GM23338 (cell line): ENCODE results near the gene DGKH. TPM values are rescaled to one million over a fixed set of nuclear protein-coding genes. Genes with fewer than 3 reads are reported as not detected.

Experiments
- ATAC-seq: fragments of 200-7000 bp; cut with Tn5 transposase; 3 replicates; pipeline ENCODE4 v1.9.1; 2020
- DNase-seq: peaks from one replicate; pipeline ENCODE4 v3.0.0-alpha.2; 2015; ENCODE audit warnings: low spot score
- H2AFZ ChIP-seq: fragments of 200-600 bp; sonication (generic); 2 replicates; pipeline ENCODE4 v1.8.0; 2016; ENCODE audit warnings: antibody characterized with exemption, mild to moderate bottlenecking, moderate library complexity
- H3F3A ChIP-seq: fragments of 200-600 bp; sonication (generic); replicated peaks from 2 replicates; pipeline ENCODE4 v1.8.0; 2017; ENCODE audit warnings: antibody characterized with exemption, mixed run types, low read depth
- H3K27ac ChIP-seq: fragments of 200-600 bp; sonication (generic); 2 replicates; pipeline ENCODE4 v1.6.1; 2016; ENCODE audit warnings: low read depth
- H3K27me3 ChIP-seq: fragments of 200-600 bp; sonication (generic); 2 replicates; pipeline ENCODE4 v1.8.0; 2016; ENCODE audit warnings: mild to moderate bottlenecking, mixed run types, moderate library complexity; ENCODE audit not compliant: insufficient read depth
- H3K36me3 ChIP-seq: fragments of 200-600 bp; sonication (generic); 2 replicates; pipeline ENCODE4 v1.8.0; 2016; ENCODE audit warnings: mild to moderate bottlenecking; ENCODE audit not compliant: insufficient read depth
- H3K4me1 ChIP-seq: fragments of 200-600 bp; sonication (generic); 2 replicates; pipeline ENCODE4 v1.8.0; 2016; ENCODE audit warnings: mild to moderate bottlenecking, moderate library complexity; ENCODE audit not compliant: insufficient read depth
- H3K4me2 ChIP-seq: fragments of 200-600 bp; sonication (generic); 2 replicates; pipeline ENCODE4 v1.7.1; 2017; ENCODE audit warnings: mixed run types
- H3K4me3 ChIP-seq: fragments of 200-600 bp; sonication (generic); 2 replicates; pipeline ENCODE4 v1.6.1; 2016; ENCODE audit warnings: mixed run types
- H3K79me2 ChIP-seq: fragments of 200-600 bp; sonication (generic); replicated peaks from 2 replicates; pipeline ENCODE4 v1.8.0; 2017; ENCODE audit warnings: mild to moderate bottlenecking; ENCODE audit not compliant: insufficient read depth
- H3K9me2 ChIP-seq: fragments of 200-600 bp; sonication (generic); 2 replicates; pipeline ENCODE4 v1.8.0; 2017; ENCODE audit not compliant: insufficient read depth
- H4K20me1 ChIP-seq: fragments of 200-600 bp; sonication (generic); replicated peaks from 2 replicates; pipeline ENCODE4 v1.8.0; 2017; ENCODE audit warnings: mild to moderate bottlenecking; ENCODE audit not compliant: insufficient read depth
- H3K27ac Mint-ChIP-seq: 2 replicates; pipeline ENCODE4 v1.8.0; 2020; ENCODE audit warnings: inconsistent platforms, mild to moderate bottlenecking, moderate library complexity, mixed read lengths
- H3K27me3 Mint-ChIP-seq: 3 replicates; pipeline ENCODE4 v1.8.0; 2022; ENCODE audit warnings: low read depth, mild to moderate bottlenecking, moderate library complexity, mixed read lengths, inconsistent platforms; ENCODE audit not compliant: insufficient read depth, poor library complexity
- H3K36me3 Mint-ChIP-seq: 3 replicates; pipeline ENCODE4 v1.8.0; 2021; ENCODE audit warnings: low read depth, mild to moderate bottlenecking, inconsistent platforms, moderate library complexity, mixed read lengths
- H3K4me1 Mint-ChIP-seq: 3 replicates; pipeline ENCODE4 v1.8.0; 2020; ENCODE audit warnings: mild to moderate bottlenecking, inconsistent platforms, mixed read lengths
- H3K4me3 Mint-ChIP-seq: 3 replicates; pipeline ENCODE4 v1.8.0; 2021; ENCODE audit warnings: moderate library complexity, mild to moderate bottlenecking, inconsistent platforms, mixed read lengths
- H3K9me3 Mint-ChIP-seq: 3 replicates; pipeline ENCODE4 v1.8.0; 2020; ENCODE audit warnings: moderate library complexity, mild to moderate bottlenecking, inconsistent platforms, mixed read lengths
- CREB1 ChIP-seq: fragments of 250-450 bp; sonication (Bioruptor Pico); IDR thresholded peaks from 2 replicates; pipeline ENCODE4 v1.5.0; 2020; ENCODE audit warnings: low read depth, mild to moderate bottlenecking, moderate library complexity
- JUNB ChIP-seq: IDR thresholded peaks from one replicate; pipeline ENCODE4 v1.6.1; 2016; ENCODE audit warnings: antibody characterized with exemption; ENCODE audit not compliant: unreplicated experiment
- NANOG ChIP-seq: IDR thresholded peaks from 2 replicates; pipeline ENCODE4 v1.6.1; 2016; ENCODE audit warnings: antibody characterized with exemption, borderline replicate concordance
- POLR2AphosphoS5 ChIP-seq: IDR thresholded peaks from 2 replicates; pipeline ENCODE4 v1.6.1; 2016; ENCODE audit warnings: antibody characterized with exemption, low read depth
- STAT1 ChIP-seq: IDR thresholded peaks from one replicate; pipeline ENCODE4 v1.6.1; 2016; ENCODE audit warnings: antibody characterized with exemption; ENCODE audit not compliant: unreplicated experiment
- ZNF114 ChIP-seq: fragments of 250-450 bp; sonication (Bioruptor Pico); IDR thresholded peaks from 2 replicates; pipeline ENCODE4 v1.5.0; 2020; ENCODE audit warnings: mild to moderate bottlenecking, moderate library complexity
- ZNF331 ChIP-seq: fragments of 250-450 bp; sonication (Bioruptor Pico); IDR thresholded peaks from 2 replicates; pipeline ENCODE4 v1.5.0; 2020; ENCODE audit warnings: low read depth, mild to moderate bottlenecking, moderate library complexity
- polyA plus RNA-seq: library from polyadenylated mRNA; unstranded; fragments of >200 nt; fragmentation: Nextera tagmentation; extraction: Ambion mirVana; gene quantifications from 2 replicates; pipeline ENCODE4 v1.2.1, GENCODE V29; 2016
- total RNA-seq: library from RNA; depleted of rRNA; stranded (reverse); fragments of >200 nt; shearing (Covaris generic); gene quantifications from 2 replicates; pipeline ENCODE4 v1.2.3, GENCODE V29; 2014
- TF ChIP-seq, protein P1 (sequence below): IDR thresholded peaks from one replicate; pipeline ENCODE4 v1.6.1; 2018; ENCODE audit warnings: antibody characterized with exemption; ENCODE audit not compliant: unreplicated experiment
- TF ChIP-seq, protein P2 (sequence below): IDR thresholded peaks from 2 replicates; pipeline ENCODE4 v1.6.1; 2016; ENCODE audit warnings: antibody characterized with exemption

Gene DGKH
- total and polyA plus RNA-seq, 2 experiments from 2014 or later, result 2.1 to 7.5 TPM

DNA sequence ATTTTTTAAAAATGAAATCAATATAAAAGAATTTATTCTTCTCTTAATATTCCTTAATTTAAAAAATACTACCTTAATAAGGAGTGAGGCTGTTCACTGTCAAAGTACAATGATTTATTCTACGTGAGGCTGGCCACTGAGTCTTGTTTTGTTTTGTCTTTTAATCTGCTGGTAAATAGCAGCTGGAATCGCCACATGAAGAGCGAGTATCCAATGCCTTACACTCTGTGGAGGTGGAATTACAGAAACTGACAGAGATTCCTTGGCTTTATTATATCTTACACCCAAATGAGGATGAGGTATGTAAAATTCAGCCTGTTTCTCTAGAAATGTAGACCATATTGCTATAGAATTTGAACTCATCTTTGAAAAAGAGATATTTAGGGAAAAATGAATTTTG lies 170.6 kb downstream of the DGKH start (continued):
- TF ChIP-seq, protein P1, sequence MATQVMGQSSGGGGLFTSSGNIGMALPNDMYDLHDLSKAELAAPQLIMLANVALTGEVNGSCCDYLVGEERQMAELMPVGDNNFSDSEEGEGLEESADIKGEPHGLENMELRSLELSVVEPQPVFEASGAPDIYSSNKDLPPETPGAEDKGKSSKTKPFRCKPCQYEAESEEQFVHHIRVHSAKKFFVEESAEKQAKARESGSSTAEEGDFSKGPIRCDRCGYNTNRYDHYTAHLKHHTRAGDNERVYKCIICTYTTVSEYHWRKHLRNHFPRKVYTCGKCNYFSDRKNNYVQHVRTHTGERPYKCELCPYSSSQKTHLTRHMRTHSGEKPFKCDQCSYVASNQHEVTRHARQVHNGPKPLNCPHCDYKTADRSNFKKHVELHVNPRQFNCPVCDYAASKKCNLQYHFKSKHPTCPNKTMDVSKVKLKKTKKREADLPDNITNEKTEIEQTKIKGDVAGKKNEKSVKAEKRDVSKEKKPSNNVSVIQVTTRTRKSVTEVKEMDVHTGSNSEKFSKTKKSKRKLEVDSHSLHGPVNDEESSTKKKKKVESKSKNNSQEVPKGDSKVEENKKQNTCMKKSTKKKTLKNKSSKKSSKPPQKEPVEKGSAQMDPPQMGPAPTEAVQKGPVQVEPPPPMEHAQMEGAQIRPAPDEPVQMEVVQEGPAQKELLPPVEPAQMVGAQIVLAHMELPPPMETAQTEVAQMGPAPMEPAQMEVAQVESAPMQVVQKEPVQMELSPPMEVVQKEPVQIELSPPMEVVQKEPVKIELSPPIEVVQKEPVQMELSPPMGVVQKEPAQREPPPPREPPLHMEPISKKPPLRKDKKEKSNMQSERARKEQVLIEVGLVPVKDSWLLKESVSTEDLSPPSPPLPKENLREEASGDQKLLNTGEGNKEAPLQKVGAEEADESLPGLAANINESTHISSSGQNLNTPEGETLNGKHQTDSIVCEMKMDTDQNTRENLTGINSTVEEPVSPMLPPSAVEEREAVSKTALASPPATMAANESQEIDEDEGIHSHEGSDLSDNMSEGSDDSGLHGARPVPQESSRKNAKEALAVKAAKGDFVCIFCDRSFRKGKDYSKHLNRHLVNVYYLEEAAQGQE, result no peak
- TF ChIP-seq ZNF114 (CRISPR knock-in tag) (no peak), STAT1 (no peak), POLR2AphosphoS5 (no peak), JUNB (no peak), ZNF331 (CRISPR knock-in tag) (no peak)
- TF ChIP-seq, protein P2, sequence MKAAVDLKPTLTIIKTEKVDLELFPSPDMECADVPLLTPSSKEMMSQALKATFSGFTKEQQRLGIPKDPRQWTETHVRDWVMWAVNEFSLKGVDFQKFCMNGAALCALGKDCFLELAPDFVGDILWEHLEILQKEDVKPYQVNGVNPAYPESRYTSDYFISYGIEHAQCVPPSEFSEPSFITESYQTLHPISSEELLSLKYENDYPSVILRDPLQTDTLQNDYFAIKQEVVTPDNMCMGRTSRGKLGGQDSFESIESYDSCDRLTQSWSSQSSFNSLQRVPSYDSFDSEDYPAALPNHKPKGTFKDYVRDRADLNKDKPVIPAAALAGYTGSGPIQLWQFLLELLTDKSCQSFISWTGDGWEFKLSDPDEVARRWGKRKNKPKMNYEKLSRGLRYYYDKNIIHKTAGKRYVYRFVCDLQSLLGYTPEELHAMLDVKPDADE, result no peak

DNA sequence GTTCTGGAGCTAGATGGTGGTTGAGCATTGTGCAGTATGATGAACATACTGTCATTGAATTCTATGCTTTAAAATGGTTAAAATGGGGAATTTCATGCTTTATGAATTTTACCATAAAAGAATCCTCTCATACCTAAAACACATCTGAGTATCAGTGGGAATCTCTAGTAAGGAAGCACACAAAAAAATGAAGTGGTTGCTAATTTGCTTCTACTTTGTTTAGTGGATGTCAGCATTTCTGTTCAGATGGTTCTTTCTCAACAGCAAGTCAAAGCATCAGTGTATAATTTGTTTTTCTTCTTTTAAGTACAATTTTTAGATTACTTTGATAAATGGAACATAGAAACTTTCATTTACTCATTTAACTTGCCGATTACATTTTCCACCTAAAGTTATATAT lies 171.4 kb downstream of the DGKH start:
- Histone ChIP-seq H3K9me2 (no peaks in the 10 kb centered on the region), H3K27me3 (no peaks in the 10 kb centered on the region), H3K79me2 (no peaks in the 10 kb centered on the region), H3K27ac (no peak overlapping the region), H4K20me1 (no peaks in the 10 kb centered on the region), H2AFZ (no peak overlapping the region), H3K4me3 (no peak overlapping the region), H3K36me3 (no peaks in the 10 kb centered on the region), H3K4me2 (no peak overlapping the region), H3K4me1 (peaks cover 31% of the 10 kb centered on the region), H3F3A (no peaks in the 10 kb centered on the region)
- Mint-ChIP-seq H3K9me3 (no peaks in the 10 kb centered on the region), H3K4me3 (no peak overlapping the region), H3K27ac (no peak overlapping the region; the same call in 1 of the 2 replicates), H3K4me1 (peaks cover 32% of the 10 kb centered on the region), H3K27me3 (no peaks in the 10 kb centered on the region), H3K36me3 (peaks cover 6% of the 10 kb centered on the region; the same call in 2 of the 3 replicates)
- no peak for ATAC-seq
- TF ChIP-seq NANOG, result no peak
- DNase-seq, result no peak

- H2AFZ ChIP-seq, result no peak overlapping the region
- Mint-ChIP-seq H3K27me3 (no peaks in the 10 kb centered on the region), H3K4me1 (peaks cover 26% of the 10 kb centered on the region), H3K36me3 (peaks cover 17% of the 10 kb centered on the region), H3K4me3 (peak overlapping the region; percentile 25; the same call in 2 of the 3 replicates), H3K9me3 (no peaks in the 10 kb centered on the region; the same call in 2 of the 3 replicates), H3K27ac (peak overlapping the region; percentile 49)
- no peaks in the 10 kb centered on the region for H3K79me2 ChIP-seq
- 0 out of 2 replicates have a peak, but pooled peaks have one; percentile 10 for TF ChIP-seq CREB1
- no peak for TF ChIP-seq ZNF331 (CRISPR knock-in tag)
- ATAC-seq, result peak; percentile 32; the same call in 2 of the 3 replicates
- peak overlapping the region; percentile 58 for H3K4me2 ChIP-seq
- no peaks in the 10 kb centered on the region for H4K20me1 ChIP-seq
- H3K4me3 ChIP-seq, result peak overlapping the region; percentile 27; the same call in 1 of the 2 replicates
- H3K27me3 ChIP-seq, result no peaks in the 10 kb centered on the region
- H3K9me2 ChIP-seq, result no peaks in the 10 kb centered on the region
- no peaks in the 10 kb centered on the region for H3K36me3 ChIP-seq
- peak; percentile 34 for DNase-seq
- peaks cover 25% of the 10 kb centered on the region for H3K4me1 ChIP-seq
- peak overlapping the region; percentile 18; the same call in 1 of the 2 replicates for H3K27ac ChIP-seq
- no peaks in the 10 kb centered on the region for H3F3A ChIP-seq
Measured at GRCh38 chr13:42221121-42221765, 172.8 kb downstream of the DGKH start.
